KMS-11 (cell line): ENCODE measurements around the gene TMEM132A.

Experiments
- H2AFZ ChIP-seq: fragments of 200-600 bp; sonication (generic); 2 replicates; pipeline ENCODE4 v1.6.1; 2016; ENCODE audit warnings: antibody characterized with exemption, mixed run types, low read depth
- H3K27ac ChIP-seq: fragments of 200-600 bp; sonication (generic); 2 replicates; pipeline ENCODE4 v1.6.1; 2016; ENCODE audit warnings: mild to moderate bottlenecking, mixed run types
- H3K27me3 ChIP-seq: fragments of 200-600 bp; sonication (generic); 2 replicates; pipeline ENCODE4 v1.6.1; 2017; ENCODE audit warnings: mild to moderate bottlenecking, low read depth, mixed run types, moderate library complexity; ENCODE audit not compliant: insufficient read depth
- H3K36me3 ChIP-seq: fragments of 200-600 bp; sonication (generic); 2 replicates; pipeline ENCODE4 v1.6.1; 2017; ENCODE audit warnings: mild to moderate bottlenecking, mixed run types; ENCODE audit not compliant: insufficient read depth
- H3K4me1 ChIP-seq: fragments of 200-600 bp; sonication (generic); 2 replicates; pipeline ENCODE4 v1.6.1; 2016; ENCODE audit warnings: mild to moderate bottlenecking, low read depth, mixed run types; ENCODE audit not compliant: poor library complexity, severe bottlenecking
- H3K4me2 ChIP-seq: fragments of 200-600 bp; sonication (generic); 2 replicates; pipeline ENCODE4 v1.7.0; 2016; ENCODE audit warnings: mild to moderate bottlenecking, mixed run types
- H3K4me3 ChIP-seq: fragments of 200-600 bp; sonication (generic); IDR thresholded peaks from 2 replicates; pipeline ENCODE4 v1.6.1; 2017; ENCODE audit warnings: low read depth, low read length, mixed read lengths; ENCODE audit not compliant: insufficient read depth
- H3K79me2 ChIP-seq: fragments of 200-600 bp; sonication (generic); 2 replicates; pipeline ENCODE4 v1.6.1; 2016; ENCODE audit warnings: low read depth, mixed run types; ENCODE audit not compliant: insufficient read depth
- H3K9ac ChIP-seq: fragments of 200-600 bp; sonication (generic); 2 replicates; pipeline ENCODE4 v1.6.1; 2016; ENCODE audit warnings: mild to moderate bottlenecking, mixed run types
- H4K20me1 ChIP-seq: fragments of 200-600 bp; sonication (generic); 2 replicates; pipeline ENCODE4 v1.6.1; 2016; ENCODE audit warnings: mild to moderate bottlenecking, mixed run types; ENCODE audit not compliant: insufficient read depth
- CTCF ChIP-seq: fragments of 200-600 bp; sonication (generic); conservative IDR thresholded peaks from 2 replicates; pipeline ENCODE4 v1.6.1; 2017; ENCODE audit warnings: low read depth, mild to moderate bottlenecking, antibody characterized with exemption, low read length, moderate library complexity, mixed read lengths

Gene TMEM132A

GRCh38 chr11:60957188-60957587 lies 32.9 kb downstream of the TMEM132A start:
- no peak for TF ChIP-seq CTCF
- H2AFZ ChIP-seq = no peak overlapping the region
- no peak overlapping the region for H3K27ac ChIP-seq
- no peak overlapping the region for H3K4me2 ChIP-seq
- no peak overlapping the region for H3K4me3 ChIP-seq
- no peaks in the 10 kb centered on the region for H3K79me2 ChIP-seq
- no peaks in the 10 kb centered on the region for H3K27me3 ChIP-seq
- H4K20me1 ChIP-seq = no peaks in the 10 kb centered on the region
- no peaks in the 10 kb centered on the region for H3K4me1 ChIP-seq
- H3K36me3 ChIP-seq = no peaks in the 10 kb centered on the region
- no peak overlapping the region for H3K9ac ChIP-seq

GRCh38 chr11:60959431-60959830 lies 35.2 kb downstream of the TMEM132A start:
- H2AFZ ChIP-seq = no peak overlapping the region
- no peaks in the 10 kb centered on the region for H3K79me2 ChIP-seq
- no peak overlapping the region for H3K4me3 ChIP-seq
- no peak overlapping the region for H3K27ac ChIP-seq
- no peak overlapping the region for H3K9ac ChIP-seq
- H3K27me3 ChIP-seq = no peaks in the 10 kb centered on the region
- no peaks in the 10 kb centered on the region for H4K20me1 ChIP-seq
- H3K4me2 ChIP-seq = no peak overlapping the region
- no peak for TF ChIP-seq CTCF
- H3K36me3 ChIP-seq = no peaks in the 10 kb centered on the region
- no peaks in the 10 kb centered on the region for H3K4me1 ChIP-seq

- H3K36me3 ChIP-seq = no peaks in the 10 kb centered on the region
- no peak overlapping the region for H3K27ac ChIP-seq
- H4K20me1 ChIP-seq = no peaks in the 10 kb centered on the region
- H3K4me2 ChIP-seq = no peak overlapping the region
- no peak overlapping the region for H3K9ac ChIP-seq
- H3K79me2 ChIP-seq = no peaks in the 10 kb centered on the region
- no peak for TF ChIP-seq CTCF
- no peaks in the 10 kb centered on the region for H3K27me3 ChIP-seq
- no peaks in the 10 kb centered on the region for H3K4me1 ChIP-seq
- H3K4me3 ChIP-seq = no peak overlapping the region
- H2AFZ ChIP-seq = no peak overlapping the region
Measured at GRCh38 chr11:60960405-60960804, 36.1 kb downstream of the TMEM132A start.

GRCh38 chr11:60964801-60965200 lies 40.5 kb downstream of the TMEM132A start:
- no peaks in the 10 kb centered on the region for H3K79me2 ChIP-seq
- H3K9ac ChIP-seq = no peak overlapping the region
- TF ChIP-seq CTCF = no peak
- no peak overlapping the region for H2AFZ ChIP-seq
- H4K20me1 ChIP-seq = no peaks in the 10 kb centered on the region
- H3K4me1 ChIP-seq = no peaks in the 10 kb centered on the region
- H3K36me3 ChIP-seq = no peaks in the 10 kb centered on the region
- H3K4me2 ChIP-seq = no peak overlapping the region
- no peak overlapping the region for H3K4me3 ChIP-seq
- no peaks in the 10 kb centered on the region for H3K27me3 ChIP-seq
- H3K27ac ChIP-seq = no peak overlapping the region
